HL-60 (cell line): ENCODE data around the gene PDE11A.

Experiments
- TF ChIP-seq, protein P1 (sequence below): IDR thresholded peaks from 2 replicates; pipeline ENCODE4 v1.6.1; 2012; ENCODE audit warnings: low read depth; ENCODE audit not compliant: insufficient replicate concordance
- TF ChIP-seq, protein P2 (sequence below): IDR thresholded peaks from one replicate; pipeline ENCODE4 v1.5.1; 2011; ENCODE audit warnings: low read length, control low read depth, inconsistent platforms; ENCODE audit not compliant: insufficient read depth

GRCh38 chr2:177633111-177633510 is 439.5 kb downstream of the PDE11A start:
- TF ChIP-seq, protein P1, sequence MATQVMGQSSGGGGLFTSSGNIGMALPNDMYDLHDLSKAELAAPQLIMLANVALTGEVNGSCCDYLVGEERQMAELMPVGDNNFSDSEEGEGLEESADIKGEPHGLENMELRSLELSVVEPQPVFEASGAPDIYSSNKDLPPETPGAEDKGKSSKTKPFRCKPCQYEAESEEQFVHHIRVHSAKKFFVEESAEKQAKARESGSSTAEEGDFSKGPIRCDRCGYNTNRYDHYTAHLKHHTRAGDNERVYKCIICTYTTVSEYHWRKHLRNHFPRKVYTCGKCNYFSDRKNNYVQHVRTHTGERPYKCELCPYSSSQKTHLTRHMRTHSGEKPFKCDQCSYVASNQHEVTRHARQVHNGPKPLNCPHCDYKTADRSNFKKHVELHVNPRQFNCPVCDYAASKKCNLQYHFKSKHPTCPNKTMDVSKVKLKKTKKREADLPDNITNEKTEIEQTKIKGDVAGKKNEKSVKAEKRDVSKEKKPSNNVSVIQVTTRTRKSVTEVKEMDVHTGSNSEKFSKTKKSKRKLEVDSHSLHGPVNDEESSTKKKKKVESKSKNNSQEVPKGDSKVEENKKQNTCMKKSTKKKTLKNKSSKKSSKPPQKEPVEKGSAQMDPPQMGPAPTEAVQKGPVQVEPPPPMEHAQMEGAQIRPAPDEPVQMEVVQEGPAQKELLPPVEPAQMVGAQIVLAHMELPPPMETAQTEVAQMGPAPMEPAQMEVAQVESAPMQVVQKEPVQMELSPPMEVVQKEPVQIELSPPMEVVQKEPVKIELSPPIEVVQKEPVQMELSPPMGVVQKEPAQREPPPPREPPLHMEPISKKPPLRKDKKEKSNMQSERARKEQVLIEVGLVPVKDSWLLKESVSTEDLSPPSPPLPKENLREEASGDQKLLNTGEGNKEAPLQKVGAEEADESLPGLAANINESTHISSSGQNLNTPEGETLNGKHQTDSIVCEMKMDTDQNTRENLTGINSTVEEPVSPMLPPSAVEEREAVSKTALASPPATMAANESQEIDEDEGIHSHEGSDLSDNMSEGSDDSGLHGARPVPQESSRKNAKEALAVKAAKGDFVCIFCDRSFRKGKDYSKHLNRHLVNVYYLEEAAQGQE = no peak
- TF ChIP-seq, protein P2, sequence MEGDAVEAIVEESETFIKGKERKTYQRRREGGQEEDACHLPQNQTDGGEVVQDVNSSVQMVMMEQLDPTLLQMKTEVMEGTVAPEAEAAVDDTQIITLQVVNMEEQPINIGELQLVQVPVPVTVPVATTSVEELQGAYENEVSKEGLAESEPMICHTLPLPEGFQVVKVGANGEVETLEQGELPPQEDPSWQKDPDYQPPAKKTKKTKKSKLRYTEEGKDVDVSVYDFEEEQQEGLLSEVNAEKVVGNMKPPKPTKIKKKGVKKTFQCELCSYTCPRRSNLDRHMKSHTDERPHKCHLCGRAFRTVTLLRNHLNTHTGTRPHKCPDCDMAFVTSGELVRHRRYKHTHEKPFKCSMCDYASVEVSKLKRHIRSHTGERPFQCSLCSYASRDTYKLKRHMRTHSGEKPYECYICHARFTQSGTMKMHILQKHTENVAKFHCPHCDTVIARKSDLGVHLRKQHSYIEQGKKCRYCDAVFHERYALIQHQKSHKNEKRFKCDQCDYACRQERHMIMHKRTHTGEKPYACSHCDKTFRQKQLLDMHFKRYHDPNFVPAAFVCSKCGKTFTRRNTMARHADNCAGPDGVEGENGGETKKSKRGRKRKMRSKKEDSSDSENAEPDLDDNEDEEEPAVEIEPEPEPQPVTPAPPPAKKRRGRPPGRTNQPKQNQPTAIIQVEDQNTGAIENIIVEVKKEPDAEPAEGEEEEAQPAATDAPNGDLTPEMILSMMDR = no peak
